SK-N-SH (cell line): Measurements from ENCODE around the gene AP2A2.

Source experiments
- FOXM1 ChIP-seq: IDR thresholded peaks from 2 replicates; pipeline ENCODE4 v1.4.0; 2012; ENCODE audit warnings: low read depth, mild to moderate bottlenecking
- RFX5 ChIP-seq: IDR thresholded peaks from 2 replicates; pipeline ENCODE4 v1.6.1; 2012; ENCODE audit warnings: mild to moderate bottlenecking, improper control_type of control experiment, low read length
- YY1 ChIP-seq: IDR thresholded peaks from 2 replicates; pipeline ENCODE4 v1.4.0; 2012; ENCODE audit warnings: low read depth, mild to moderate bottlenecking

DNA sequence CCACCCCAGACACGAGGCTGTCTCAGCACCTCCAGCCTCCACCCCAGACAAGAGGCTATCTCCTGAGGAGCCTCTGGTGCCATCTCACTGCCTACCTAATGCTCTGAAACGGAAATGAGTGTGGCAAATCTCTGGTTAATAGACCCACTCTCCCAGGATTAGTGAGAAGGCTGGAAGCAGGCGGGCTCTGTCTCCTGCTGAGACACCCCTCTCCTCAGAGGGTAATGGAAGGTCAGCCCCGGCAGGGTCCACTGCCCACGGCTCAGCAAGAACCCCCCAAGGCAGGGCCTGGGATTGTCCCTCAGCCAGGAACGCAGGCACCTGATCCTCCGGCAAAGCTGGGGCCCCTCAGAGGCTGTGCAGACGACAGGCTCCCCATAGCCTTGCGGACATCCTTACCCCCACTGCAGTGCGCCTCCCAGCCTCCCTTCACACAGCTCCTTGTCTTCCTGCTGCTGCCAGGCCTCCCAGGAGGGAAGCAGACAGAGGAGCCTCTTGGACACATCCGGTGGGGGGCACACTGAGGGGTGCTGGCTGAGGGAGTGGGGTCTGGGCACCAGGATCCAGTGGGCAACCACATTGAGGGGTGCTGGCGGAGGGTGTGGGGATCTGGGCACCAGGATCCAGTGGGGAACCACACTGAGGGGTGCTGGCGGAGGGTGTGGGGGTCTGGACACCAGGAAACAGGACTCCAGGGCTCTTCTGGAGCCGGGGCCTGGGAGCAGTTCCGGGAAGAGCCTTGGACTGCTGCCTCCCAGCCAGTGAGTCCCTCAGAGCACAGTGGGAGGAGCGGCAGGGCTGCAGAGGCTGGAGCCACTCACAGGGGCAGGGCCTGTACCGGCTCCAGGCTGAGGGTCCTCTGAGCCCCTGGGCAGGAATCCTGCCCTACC is 28.2 kb upstream of the AP2A2 start:
- TF ChIP-seq YY1 (no peak), FOXM1 (no peak), RFX5 (no peak)
